ENCODE data around the gene ASPRV1. TPM values are rescaled to one million over a fixed set of nuclear protein-coding genes. Genes with fewer than 3 reads are reported as not detected.

Gene ASPRV1
- total and polyA plus RNA-seq, 10 of the 15 experiments (the other 5 are each of a cell fraction or from before 2014, with no cell fraction given) = 0.11 to 1.1 (median 0.33) TPM

GRCh38 chr2:69968609-69969008 lies 7.2 kb upstream of the ASPRV1 start:
- no peak for DNase-seq (ENCODE audit: low read depth, low spot score)
- Histone ChIP-seq H3K4me1 (ENCODE audit: control insufficient read depth, insufficient read depth, low read length) (peaks cover 6% of the 10 kb centered on the region), H3K9me3 (replicated peaks; ENCODE audit: control insufficient read depth, insufficient read depth, low read length) (no peaks in the 10 kb centered on the region), H4K20me1 (ENCODE audit: control insufficient read depth, insufficient read depth) (no peaks in the 10 kb centered on the region), H3K4me3 (no peak overlapping the region), H3K4me2 (ENCODE audit: control insufficient read depth, insufficient read depth) (no peak overlapping the region), H2AFZ (ENCODE audit: control insufficient read depth, low read depth, low read length) (no peak overlapping the region), H3K9ac (ENCODE audit: control insufficient read depth, insufficient read depth, low read length) (no peak overlapping the region), H3K27ac (ENCODE audit: control insufficient read depth, insufficient read depth) (no peak overlapping the region), H3K27me3 (replicated peaks in 1 of 2; ENCODE audit: control insufficient read depth in 2 of 2, insufficient read depth in 2 of 2, low read length in 1 of 2) (no peaks in the 10 kb centered on the region), H3K79me2 (ENCODE audit: control insufficient read depth, insufficient read depth, low read length) (no peaks in the 10 kb centered on the region), H3K36me3 (ENCODE audit: control insufficient read depth in 2 of 2, insufficient read depth in 2 of 2, low read length in 1 of 2) (no peaks in the 10 kb centered on the region)
- WGBS (ENCODE audit: insufficient coverage, insufficient replicate concordance, low lambda C conversion rate, missing lambda C conversion rate) = 63% methylated on average over 10 of the region's 10 CpGs
- in situ Hi-C loops (cut with MboI) = no loop called here
- RAD21 ChIA-PET (ENCODE audit: unreplicated experiment) = no interaction called here
- BruUV-seq (replicated peaks) = no TSS peak
- POLR2A ChIA-PET = no interaction called here
- CTCF ChIA-PET = no interaction called here
- SMC1A ChIA-PET (ENCODE audit: uncharacterized antibody, unreplicated experiment) = no interaction called here
- FAIRE-seq = no peak
- TF ChIP-seq ZSCAN29 (IDR thresholded peaks at IDR 0.05) (no peak), ZNF274 (IDR thresholded peaks at IDR 0.05; ENCODE audit: insufficient read depth, insufficient read length) (no peak), TCF3 (IDR thresholded peaks at IDR 0.05; ENCODE audit: borderline replicate concordance, insufficient read depth, low read depth, low read length) (no peak), PAX8 (IDR thresholded peaks at IDR 0.05) (no peak), MYB (IDR thresholded peaks at IDR 0.05; ENCODE audit: borderline replicate concordance, low read depth, low read length) (no peak), TAF1 (IDR thresholded peaks at IDR 0.05; ENCODE audit: borderline replicate concordance, low read depth, low read length) (no peak), SUZ12 (IDR thresholded peaks at IDR 0.05; ENCODE audit: unreplicated experiment) (no peak), YY1 (IDR thresholded peaks at IDR 0.05; ENCODE audit: low read depth, low read length) (no peak), SMAD1 (IDR thresholded peaks at IDR 0.05; ENCODE audit: low read depth, partially characterized antibody) (no peak), ZNF622 (IDR thresholded peaks at IDR 0.05) (no peak), LARP7 (IDR thresholded peaks at IDR 0.05) (no peak)
- TF ChIP-seq, protein P1, sequence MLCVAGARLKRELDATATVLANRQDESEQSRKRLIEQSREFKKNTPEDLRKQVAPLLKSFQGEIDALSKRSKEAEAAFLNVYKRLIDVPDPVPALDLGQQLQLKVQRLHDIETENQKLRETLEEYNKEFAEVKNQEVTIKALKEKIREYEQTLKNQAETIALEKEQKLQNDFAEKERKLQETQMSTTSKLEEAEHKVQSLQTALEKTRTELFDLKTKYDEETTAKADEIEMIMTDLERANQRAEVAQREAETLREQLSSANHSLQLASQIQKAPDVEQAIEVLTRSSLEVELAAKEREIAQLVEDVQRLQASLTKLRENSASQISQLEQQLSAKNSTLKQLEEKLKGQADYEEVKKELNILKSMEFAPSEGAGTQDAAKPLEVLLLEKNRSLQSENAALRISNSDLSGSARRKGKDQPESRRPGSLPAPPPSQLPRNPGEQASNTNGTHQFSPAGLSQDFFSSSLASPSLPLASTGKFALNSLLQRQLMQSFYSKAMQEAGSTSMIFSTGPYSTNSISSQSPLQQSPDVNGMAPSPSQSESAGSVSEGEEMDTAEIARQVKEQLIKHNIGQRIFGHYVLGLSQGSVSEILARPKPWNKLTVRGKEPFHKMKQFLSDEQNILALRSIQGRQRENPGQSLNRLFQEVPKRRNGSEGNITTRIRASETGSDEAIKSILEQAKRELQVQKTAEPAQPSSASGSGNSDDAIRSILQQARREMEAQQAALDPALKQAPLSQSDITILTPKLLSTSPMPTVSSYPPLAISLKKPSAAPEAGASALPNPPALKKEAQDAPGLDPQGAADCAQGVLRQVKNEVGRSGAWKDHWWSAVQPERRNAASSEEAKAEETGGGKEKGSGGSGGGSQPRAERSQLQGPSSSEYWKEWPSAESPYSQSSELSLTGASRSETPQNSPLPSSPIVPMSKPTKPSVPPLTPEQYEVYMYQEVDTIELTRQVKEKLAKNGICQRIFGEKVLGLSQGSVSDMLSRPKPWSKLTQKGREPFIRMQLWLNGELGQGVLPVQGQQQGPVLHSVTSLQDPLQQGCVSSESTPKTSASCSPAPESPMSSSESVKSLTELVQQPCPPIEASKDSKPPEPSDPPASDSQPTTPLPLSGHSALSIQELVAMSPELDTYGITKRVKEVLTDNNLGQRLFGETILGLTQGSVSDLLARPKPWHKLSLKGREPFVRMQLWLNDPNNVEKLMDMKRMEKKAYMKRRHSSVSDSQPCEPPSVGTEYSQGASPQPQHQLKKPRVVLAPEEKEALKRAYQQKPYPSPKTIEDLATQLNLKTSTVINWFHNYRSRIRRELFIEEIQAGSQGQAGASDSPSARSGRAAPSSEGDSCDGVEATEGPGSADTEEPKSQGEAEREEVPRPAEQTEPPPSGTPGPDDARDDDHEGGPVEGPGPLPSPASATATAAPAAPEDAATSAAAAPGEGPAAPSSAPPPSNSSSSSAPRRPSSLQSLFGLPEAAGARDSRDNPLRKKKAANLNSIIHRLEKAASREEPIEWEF (IDR thresholded peaks at IDR 0.05; ENCODE audit: insufficient replicate concordance, low read depth, low read length) = no peak
- TF ChIP-seq, protein P2, sequence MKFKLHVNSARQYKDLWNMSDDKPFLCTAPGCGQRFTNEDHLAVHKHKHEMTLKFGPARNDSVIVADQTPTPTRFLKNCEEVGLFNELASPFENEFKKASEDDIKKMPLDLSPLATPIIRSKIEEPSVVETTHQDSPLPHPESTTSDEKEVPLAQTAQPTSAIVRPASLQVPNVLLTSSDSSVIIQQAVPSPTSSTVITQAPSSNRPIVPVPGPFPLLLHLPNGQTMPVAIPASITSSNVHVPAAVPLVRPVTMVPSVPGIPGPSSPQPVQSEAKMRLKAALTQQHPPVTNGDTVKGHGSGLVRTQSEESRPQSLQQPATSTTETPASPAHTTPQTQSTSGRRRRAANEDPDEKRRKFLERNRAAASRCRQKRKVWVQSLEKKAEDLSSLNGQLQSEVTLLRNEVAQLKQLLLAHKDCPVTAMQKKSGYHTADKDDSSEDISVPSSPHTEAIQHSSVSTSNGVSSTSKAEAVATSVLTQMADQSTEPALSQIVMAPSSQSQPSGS (IDR thresholded peaks at IDR 0.05; ENCODE audit: low read length) = no peak
- TF ChIP-seq, protein P3, sequence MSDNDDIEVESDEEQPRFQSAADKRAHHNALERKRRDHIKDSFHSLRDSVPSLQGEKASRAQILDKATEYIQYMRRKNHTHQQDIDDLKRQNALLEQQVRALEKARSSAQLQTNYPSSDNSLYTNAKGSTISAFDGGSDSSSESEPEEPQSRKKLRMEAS (IDR thresholded peaks at IDR 0.05; ENCODE audit: low read depth, low read length) = no peak
- intact Hi-C loops (cut with micrococcal nuclease; ENCODE audit: unreplicated experiment) = no loop called here
- no peak for ATAC-seq
